ENCODE data around the gene GREM2.

- TF ChIP-seq CTCF (IDR thresholded peaks at IDR 0.05) = no peak
- TF ChIP-seq POLR2A (IDR thresholded peaks at IDR 0.05) = no peak
Measured at GRCh38 chr1:240591564-240591963, 20.4 kb downstream of the GREM2 start.
